HepG2 (cell line): ENCODE measurements around the gene SLC44A5.

ENCODE experiments used
- CEBPB ChIP-seq: IDR thresholded peaks from 2 replicates; pipeline ENCODE4 v1.6.1; 2011; ENCODE audit warnings: low read depth, low read length, improper control_type of control experiment, borderline replicate concordance
- NFIC ChIP-seq: IDR thresholded peaks from 2 replicates; pipeline ENCODE4 v1.6.1; 2012; ENCODE audit warnings: mild to moderate bottlenecking, low read length, inconsistent platforms
- NR2F2 ChIP-seq: IDR thresholded peaks from 2 replicates; pipeline ENCODE4 v1.6.1; 2012; ENCODE audit warnings: low read depth, inconsistent platforms, borderline replicate concordance
- RARA ChIP-seq: IDR thresholded peaks from 2 replicates; pipeline ENCODE4 v1.6.1; 2016; ENCODE audit warnings: missing genetic modification reagents, missing compliant biosample characterization
- SNAPC2 ChIP-seq: sonication (generic); formaldehyde crosslinking; IDR thresholded peaks from 2 replicates; pipeline ENCODE4 v1.8.1; 2022; ENCODE audit warnings: mild to moderate bottlenecking, missing genetic modification reagents
- ZFP36 ChIP-seq: fragments of 150-350 bp; IDR thresholded peaks from 2 replicates; pipeline ENCODE4 v1.6.1; 2018; ENCODE audit warnings: borderline replicate concordance, low read length, low read depth; ENCODE audit not compliant: partially characterized antibody
- ZNF558 ChIP-seq: sonication (generic); formaldehyde crosslinking; IDR thresholded peaks from 2 replicates; pipeline ENCODE4 v1.9.0; 2022; ENCODE audit warnings: mild to moderate bottlenecking, missing genetic modification reagents, borderline replicate concordance
- TF ChIP-seq, protein P1 (sequence below): sonication (generic); formaldehyde crosslinking; IDR thresholded peaks from 2 replicates; pipeline ENCODE4 v1.8.1; 2023; ENCODE audit warnings: missing genetic modification reagents, inconsistent platforms, borderline replicate concordance
- TF ChIP-seq, protein P2 (sequence below): sonication (generic); formaldehyde crosslinking; IDR thresholded peaks from 2 replicates; pipeline ENCODE4 v1.8.1; 2022; ENCODE audit warnings: mild to moderate bottlenecking, missing genetic modification reagents
- TF ChIP-seq, protein P3 (sequence below): IDR thresholded peaks from 2 replicates; pipeline ENCODE4 v1.6.1; 2012; ENCODE audit warnings: inconsistent platforms

DNA sequence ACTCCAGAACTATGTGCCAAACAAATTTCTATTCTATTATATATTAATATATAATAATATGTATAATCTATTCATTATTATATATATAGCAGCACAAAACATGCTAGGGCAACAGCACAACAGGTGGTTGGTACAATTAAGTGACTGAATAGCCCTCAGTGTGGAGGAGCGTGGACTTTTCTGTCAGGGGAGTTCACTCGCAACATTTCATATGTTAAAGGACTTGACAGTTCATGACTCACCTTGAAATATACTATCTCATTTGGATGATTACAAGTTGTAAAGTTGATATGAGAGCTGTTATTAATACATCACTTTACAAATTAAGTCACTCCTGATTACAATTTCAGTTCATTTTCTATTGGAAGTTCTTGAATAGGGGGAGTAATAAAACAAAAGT lies 298.3 kb downstream of the SLC44A5 start:
- TF ChIP-seq SNAPC2 (CRISPR knock-in tag) = no peak
- TF ChIP-seq, protein P1, sequence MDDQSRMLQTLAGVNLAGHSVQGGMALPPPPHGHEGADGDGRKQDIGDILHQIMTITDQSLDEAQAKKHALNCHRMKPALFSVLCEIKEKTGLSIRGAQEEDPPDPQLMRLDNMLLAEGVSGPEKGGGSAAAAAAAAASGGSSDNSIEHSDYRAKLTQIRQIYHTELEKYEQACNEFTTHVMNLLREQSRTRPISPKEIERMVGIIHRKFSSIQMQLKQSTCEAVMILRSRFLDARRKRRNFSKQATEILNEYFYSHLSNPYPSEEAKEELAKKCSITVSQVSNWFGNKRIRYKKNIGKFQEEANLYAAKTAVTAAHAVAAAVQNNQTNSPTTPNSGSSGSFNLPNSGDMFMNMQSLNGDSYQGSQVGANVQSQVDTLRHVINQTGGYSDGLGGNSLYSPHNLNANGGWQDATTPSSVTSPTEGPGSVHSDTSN (CRISPR knock-in tag) = no peak
- TF ChIP-seq NR2F2 = no peak
- TF ChIP-seq ZNF558 (CRISPR knock-in tag) = no peak
- TF ChIP-seq CEBPB = no peak
- TF ChIP-seq NFIC = no peak
- TF ChIP-seq, protein P2, sequence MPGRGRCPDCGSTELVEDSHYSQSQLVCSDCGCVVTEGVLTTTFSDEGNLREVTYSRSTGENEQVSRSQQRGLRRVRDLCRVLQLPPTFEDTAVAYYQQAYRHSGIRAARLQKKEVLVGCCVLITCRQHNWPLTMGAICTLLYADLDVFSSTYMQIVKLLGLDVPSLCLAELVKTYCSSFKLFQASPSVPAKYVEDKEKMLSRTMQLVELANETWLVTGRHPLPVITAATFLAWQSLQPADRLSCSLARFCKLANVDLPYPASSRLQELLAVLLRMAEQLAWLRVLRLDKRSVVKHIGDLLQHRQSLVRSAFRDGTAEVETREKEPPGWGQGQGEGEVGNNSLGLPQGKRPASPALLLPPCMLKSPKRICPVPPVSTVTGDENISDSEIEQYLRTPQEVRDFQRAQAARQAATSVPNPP = no peak
- TF ChIP-seq RARA = no peak
- no peak for TF ChIP-seq ZFP36
- TF ChIP-seq, protein P3, sequence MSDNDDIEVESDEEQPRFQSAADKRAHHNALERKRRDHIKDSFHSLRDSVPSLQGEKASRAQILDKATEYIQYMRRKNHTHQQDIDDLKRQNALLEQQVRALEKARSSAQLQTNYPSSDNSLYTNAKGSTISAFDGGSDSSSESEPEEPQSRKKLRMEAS = no peak
